HEK293 (cell line): ENCODE measurements around the gene MEGF9.
A peak's percentile ranks its signal among the peaks of the same experiment; 100 is the strongest.

ENCODE experiments used
- GLI2 ChIP-seq: fragments of 450-650 bp; formaldehyde crosslinking; IDR thresholded peaks from 2 replicates; pipeline ENCODE4; 2017; ENCODE audit warnings: missing biosample characterization, missing genetic modification characterization, low read depth, borderline replicate concordance
- KLF7 ChIP-seq: fragments of 450-650 bp; formaldehyde crosslinking; IDR thresholded peaks from 2 replicates; pipeline ENCODE4 v1.5.1; 2016; ENCODE audit warnings: missing biosample characterization, missing genetic modification characterization, borderline replicate concordance
- SP2 ChIP-seq: fragments of 450-650 bp; formaldehyde crosslinking; IDR thresholded peaks from 2 replicates; pipeline ENCODE4 v1.5.1; 2016; ENCODE audit warnings: missing biosample characterization, missing genetic modification characterization
- TCF7L2 ChIP-seq: IDR thresholded peaks from 2 replicates; pipeline ENCODE4 v1.6.1; 2011; ENCODE audit warnings: low read depth, mild to moderate bottlenecking, inconsistent platforms, low read length, moderate library complexity, borderline replicate concordance
- ZBTB1 ChIP-seq: fragments of 450-650 bp; formaldehyde crosslinking; IDR thresholded peaks from 2 replicates; pipeline ENCODE4 v1.5.1; 2016; ENCODE audit warnings: missing biosample characterization, missing genetic modification characterization
- ZBTB17 ChIP-seq: fragments of 450-650 bp; formaldehyde crosslinking; IDR thresholded peaks from 2 replicates; pipeline ENCODE4 v1.5.1; 2016; ENCODE audit warnings: missing biosample characterization, missing genetic modification characterization
- ZBTB21 ChIP-seq: fragments of 450-650 bp; formaldehyde crosslinking; IDR thresholded peaks from 2 replicates; pipeline ENCODE4 v1.5.1; 2017; ENCODE audit warnings: missing biosample characterization, missing genetic modification characterization
- ZBTB8A ChIP-seq: fragments of 450-650 bp; formaldehyde crosslinking; IDR thresholded peaks from 2 replicates; pipeline ENCODE4 v1.5.1; 2016; ENCODE audit warnings: missing biosample characterization, missing genetic modification characterization
- ZEB2 ChIP-seq: fragments of 450-650 bp; formaldehyde crosslinking; IDR thresholded peaks from 2 replicates; pipeline ENCODE4 v1.5.1; 2016; ENCODE audit warnings: missing biosample characterization, missing genetic modification characterization
- ZFP37 ChIP-seq: fragments of 450-650 bp; formaldehyde crosslinking; IDR thresholded peaks from 2 replicates; pipeline ENCODE4 v1.5.1; 2016; ENCODE audit warnings: missing biosample characterization, missing genetic modification characterization
- ZNF184 ChIP-seq: fragments of 450-650 bp; IDR thresholded peaks from 2 replicates; pipeline ENCODE4 v1.5.1; 2018; ENCODE audit warnings: missing biosample characterization, mild to moderate bottlenecking, missing genetic modification characterization
- ZNF24 ChIP-seq: fragments of 450-650 bp; formaldehyde crosslinking; IDR thresholded peaks from 2 replicates; pipeline ENCODE4 v1.5.1; 2016; ENCODE audit warnings: missing biosample characterization, missing genetic modification characterization
- ZNF366 ChIP-seq: fragments of 450-650 bp; formaldehyde crosslinking; conservative IDR thresholded peaks from 2 replicates; pipeline ENCODE4 v1.5.1; 2016; ENCODE audit warnings: missing biosample characterization, missing genetic modification characterization
- ZNF404 ChIP-seq: fragments of 450-650 bp; formaldehyde crosslinking; IDR thresholded peaks from 2 replicates; pipeline ENCODE4 v1.5.1; 2017; ENCODE audit warnings: missing biosample characterization, missing genetic modification characterization
- ZNF423 ChIP-seq: fragments of 450-650 bp; formaldehyde crosslinking; IDR thresholded peaks from 2 replicates; pipeline ENCODE4 v1.5.1; 2016; ENCODE audit warnings: missing biosample characterization, missing genetic modification characterization
- ZNF558 ChIP-seq: fragments of 450-650 bp; formaldehyde crosslinking; IDR thresholded peaks from 2 replicates; pipeline ENCODE4 v1.5.1; 2016; ENCODE audit warnings: missing biosample characterization, missing genetic modification characterization
- ZNF621 ChIP-seq: fragments of 450-650 bp; formaldehyde crosslinking; IDR thresholded peaks from 2 replicates; pipeline ENCODE4 v1.5.1; 2017; ENCODE audit warnings: missing biosample characterization, missing genetic modification characterization
- ZNF624 ChIP-seq: fragments of 450-650 bp; formaldehyde crosslinking; IDR thresholded peaks from 2 replicates; pipeline ENCODE4 v1.5.1; 2017; ENCODE audit warnings: missing biosample characterization, missing genetic modification characterization
- ZNF76 ChIP-seq: fragments of 450-650 bp; formaldehyde crosslinking; IDR thresholded peaks from 2 replicates; pipeline ENCODE4; 2016; ENCODE audit warnings: low read depth, missing biosample characterization, missing genetic modification characterization, borderline replicate concordance
- ZNF830 ChIP-seq: fragments of 450-650 bp; IDR thresholded peaks from 2 replicates; pipeline ENCODE4 v1.5.0; 2018; ENCODE audit warnings: missing biosample characterization, missing genetic modification characterization, low read depth, mild to moderate bottlenecking, moderate library complexity
- ZNF843 ChIP-seq: fragments of 450-650 bp; formaldehyde crosslinking; IDR thresholded peaks from 2 replicates; pipeline ENCODE4 v1.5.1; 2016; ENCODE audit warnings: missing biosample characterization, missing genetic modification characterization
- ZXDB ChIP-seq: fragments of 450-650 bp; formaldehyde crosslinking; IDR thresholded peaks from 2 replicates; pipeline ENCODE4 v1.5.1; 2016; ENCODE audit warnings: missing biosample characterization, missing genetic modification characterization
- TF ChIP-seq, protein P1 (sequence below): fragments of 450-650 bp; formaldehyde crosslinking; IDR thresholded peaks from 2 replicates; pipeline ENCODE4 v1.5.1; 2016; ENCODE audit warnings: missing biosample characterization, missing genetic modification characterization
- TF ChIP-seq, protein P2 (sequence below): fragments of 450-650 bp; formaldehyde crosslinking; IDR thresholded peaks from 2 replicates; pipeline ENCODE4 v1.5.1; 2017; ENCODE audit warnings: missing biosample characterization, missing genetic modification characterization
- TF ChIP-seq, protein P3 (sequence below): sonication (generic); formaldehyde crosslinking; IDR thresholded peaks from 2 replicates; pipeline ENCODE4 v1.8.1; 2022; ENCODE audit warnings: mild to moderate bottlenecking, moderate library complexity, missing genetic modification reagents
- TF ChIP-seq, protein P4 (sequence below): fragments of 450-650 bp; formaldehyde crosslinking; IDR thresholded peaks from 2 replicates; pipeline ENCODE4 v1.5.0; 2017; ENCODE audit warnings: missing biosample characterization, missing genetic modification characterization, borderline replicate concordance
- TF ChIP-seq, protein P5 (sequence below): fragments of 450-650 bp; formaldehyde crosslinking; IDR thresholded peaks from 2 replicates; pipeline ENCODE4 v1.5.1; 2017; ENCODE audit warnings: missing biosample characterization, mild to moderate bottlenecking, missing genetic modification characterization, moderate library complexity
- TF ChIP-seq, protein P6 (sequence below): fragments of 450-650 bp; formaldehyde crosslinking; IDR thresholded peaks from 2 replicates; pipeline ENCODE4 v1.5.1; 2016; ENCODE audit warnings: missing biosample characterization, missing genetic modification characterization
- TF ChIP-seq, protein P7 (sequence below): fragments of 450-650 bp; formaldehyde crosslinking; IDR thresholded peaks from 2 replicates; pipeline ENCODE4 v1.5.1; 2016; ENCODE audit warnings: missing biosample characterization, missing genetic modification characterization

MEGF9 gene

DNA sequence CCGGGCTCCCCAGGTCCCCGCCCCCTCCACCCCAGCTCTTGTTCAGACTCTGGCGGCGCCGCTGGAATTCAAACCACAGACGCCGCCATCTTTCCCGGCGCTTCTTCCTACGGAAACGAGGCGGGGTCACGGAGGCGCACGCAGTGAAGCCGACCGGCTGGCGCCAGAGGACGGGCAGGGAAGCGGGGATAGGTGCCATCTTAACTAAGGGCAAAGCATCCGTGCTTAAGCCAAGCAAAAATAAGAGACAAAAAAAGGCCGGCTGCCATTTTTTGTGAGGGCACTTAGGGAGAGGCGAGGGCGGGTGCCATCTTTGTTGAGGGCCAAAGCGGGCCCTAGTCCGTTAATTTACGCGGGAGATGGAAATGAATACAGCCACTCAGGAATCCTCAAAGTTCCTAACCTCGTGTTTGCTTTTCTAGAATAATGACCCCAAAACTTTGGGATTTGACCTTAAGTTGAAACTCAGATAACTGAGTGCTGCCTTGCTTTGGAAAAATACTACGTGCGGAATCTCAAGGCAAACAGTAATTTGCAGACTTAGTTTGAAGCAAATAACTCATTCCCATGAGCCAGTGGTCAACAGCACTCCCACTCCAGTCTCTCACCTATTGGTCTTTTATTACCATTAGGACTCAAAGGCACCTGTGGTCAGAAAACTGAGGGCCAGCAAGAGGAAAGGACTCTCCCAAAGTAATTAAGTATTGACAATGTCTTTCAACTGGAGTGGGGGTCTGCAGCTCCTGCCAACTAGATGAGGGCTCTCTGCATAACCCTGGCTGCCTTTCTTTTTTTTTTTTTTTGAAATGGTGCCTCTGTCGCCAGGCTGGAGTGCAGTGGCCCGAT, 134.0 kb downstream of the MEGF9 start, which contains the start of gene CDK5RAP2 (continued):
- TF ChIP-seq KLF7 (peak; percentile 27; the same call in 1 of the 2 replicates), ZNF621 (tag by site-specific recombination) (no peak), ZNF843 (tag by site-specific recombination) (no peak), ZNF366 (no peak), TCF7L2 (no peak), ZNF423 (tag by site-specific recombination) (no peak), ZNF830 (tag by site-specific recombination) (no peak), ZNF184 (tag by site-specific recombination) (no peak), ZNF558 (tag by site-specific recombination) (peak; percentile 19; the same call in 1 of the 2 replicates), SP2 (tag by site-specific recombination) (peak; percentile 60), ZFP37 (tag by site-specific recombination) (0 out of 2 replicates have a peak, but pooled peaks have one; percentile 33), ZBTB1 (tag by site-specific recombination) (no peak), ZEB2 (tag by site-specific recombination) (peak; percentile 73; the same call in 1 of the 2 replicates), ZNF404 (no peak), GLI2 (tag by site-specific recombination) (no peak), ZXDB (tag by site-specific recombination) (peak; percentile 91), ZBTB17 (tag by site-specific recombination) (peak; percentile 82), ZNF624 (tag by site-specific recombination) (no peak), ZNF76 (tag by site-specific recombination) (peak; percentile 90), ZBTB8A (tag by site-specific recombination) (peak; percentile 43), ZNF24 (tag by site-specific recombination) (peak; percentile 51; the same call in 1 of the 2 replicates), ZBTB21 (no peak)
- TF ChIP-seq, protein P1, sequence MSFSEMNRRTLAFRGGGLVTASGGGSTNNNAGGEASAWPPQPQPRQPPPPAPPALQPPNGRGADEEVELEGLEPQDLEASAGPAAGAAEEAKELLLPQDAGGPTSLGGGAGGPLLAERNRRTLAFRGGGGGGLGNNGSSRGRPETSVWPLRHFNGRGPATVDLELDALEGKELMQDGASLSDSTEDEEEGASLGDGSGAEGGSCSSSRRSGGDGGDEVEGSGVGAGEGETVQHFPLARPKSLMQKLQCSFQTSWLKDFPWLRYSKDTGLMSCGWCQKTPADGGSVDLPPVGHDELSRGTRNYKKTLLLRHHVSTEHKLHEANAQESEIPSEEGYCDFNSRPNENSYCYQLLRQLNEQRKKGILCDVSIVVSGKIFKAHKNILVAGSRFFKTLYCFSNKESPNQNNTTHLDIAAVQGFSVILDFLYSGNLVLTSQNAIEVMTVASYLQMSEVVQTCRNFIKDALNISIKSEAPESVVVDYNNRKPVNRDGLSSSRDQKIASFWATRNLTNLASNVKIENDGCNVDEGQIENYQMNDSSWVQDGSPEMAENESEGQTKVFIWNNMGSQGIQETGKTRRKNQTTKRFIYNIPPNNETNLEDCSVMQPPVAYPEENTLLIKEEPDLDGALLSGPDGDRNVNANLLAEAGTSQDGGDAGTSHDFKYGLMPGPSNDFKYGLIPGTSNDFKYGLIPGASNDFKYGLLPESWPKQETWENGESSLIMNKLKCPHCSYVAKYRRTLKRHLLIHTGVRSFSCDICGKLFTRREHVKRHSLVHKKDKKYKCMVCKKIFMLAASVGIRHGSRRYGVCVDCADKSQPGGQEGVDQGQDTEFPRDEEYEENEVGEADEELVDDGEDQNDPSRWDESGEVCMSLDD (tag by site-specific recombination): no peak
- TF ChIP-seq, protein P2, sequence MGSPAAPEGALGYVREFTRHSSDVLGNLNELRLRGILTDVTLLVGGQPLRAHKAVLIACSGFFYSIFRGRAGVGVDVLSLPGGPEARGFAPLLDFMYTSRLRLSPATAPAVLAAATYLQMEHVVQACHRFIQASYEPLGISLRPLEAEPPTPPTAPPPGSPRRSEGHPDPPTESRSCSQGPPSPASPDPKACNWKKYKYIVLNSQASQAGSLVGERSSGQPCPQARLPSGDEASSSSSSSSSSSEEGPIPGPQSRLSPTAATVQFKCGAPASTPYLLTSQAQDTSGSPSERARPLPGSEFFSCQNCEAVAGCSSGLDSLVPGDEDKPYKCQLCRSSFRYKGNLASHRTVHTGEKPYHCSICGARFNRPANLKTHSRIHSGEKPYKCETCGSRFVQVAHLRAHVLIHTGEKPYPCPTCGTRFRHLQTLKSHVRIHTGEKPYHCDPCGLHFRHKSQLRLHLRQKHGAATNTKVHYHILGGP (tag by site-specific recombination): no peak
- TF ChIP-seq, protein P3, sequence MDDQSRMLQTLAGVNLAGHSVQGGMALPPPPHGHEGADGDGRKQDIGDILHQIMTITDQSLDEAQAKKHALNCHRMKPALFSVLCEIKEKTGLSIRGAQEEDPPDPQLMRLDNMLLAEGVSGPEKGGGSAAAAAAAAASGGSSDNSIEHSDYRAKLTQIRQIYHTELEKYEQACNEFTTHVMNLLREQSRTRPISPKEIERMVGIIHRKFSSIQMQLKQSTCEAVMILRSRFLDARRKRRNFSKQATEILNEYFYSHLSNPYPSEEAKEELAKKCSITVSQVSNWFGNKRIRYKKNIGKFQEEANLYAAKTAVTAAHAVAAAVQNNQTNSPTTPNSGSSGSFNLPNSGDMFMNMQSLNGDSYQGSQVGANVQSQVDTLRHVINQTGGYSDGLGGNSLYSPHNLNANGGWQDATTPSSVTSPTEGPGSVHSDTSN (CRISPR knock-in tag): no peak
- TF ChIP-seq, protein P4, sequence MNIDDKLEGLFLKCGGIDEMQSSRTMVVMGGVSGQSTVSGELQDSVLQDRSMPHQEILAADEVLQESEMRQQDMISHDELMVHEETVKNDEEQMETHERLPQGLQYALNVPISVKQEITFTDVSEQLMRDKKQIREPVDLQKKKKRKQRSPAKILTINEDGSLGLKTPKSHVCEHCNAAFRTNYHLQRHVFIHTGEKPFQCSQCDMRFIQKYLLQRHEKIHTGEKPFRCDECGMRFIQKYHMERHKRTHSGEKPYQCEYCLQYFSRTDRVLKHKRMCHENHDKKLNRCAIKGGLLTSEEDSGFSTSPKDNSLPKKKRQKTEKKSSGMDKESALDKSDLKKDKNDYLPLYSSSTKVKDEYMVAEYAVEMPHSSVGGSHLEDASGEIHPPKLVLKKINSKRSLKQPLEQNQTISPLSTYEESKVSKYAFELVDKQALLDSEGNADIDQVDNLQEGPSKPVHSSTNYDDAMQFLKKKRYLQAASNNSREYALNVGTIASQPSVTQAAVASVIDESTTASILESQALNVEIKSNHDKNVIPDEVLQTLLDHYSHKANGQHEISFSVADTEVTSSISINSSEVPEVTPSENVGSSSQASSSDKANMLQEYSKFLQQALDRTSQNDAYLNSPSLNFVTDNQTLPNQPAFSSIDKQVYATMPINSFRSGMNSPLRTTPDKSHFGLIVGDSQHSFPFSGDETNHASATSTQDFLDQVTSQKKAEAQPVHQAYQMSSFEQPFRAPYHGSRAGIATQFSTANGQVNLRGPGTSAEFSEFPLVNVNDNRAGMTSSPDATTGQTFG (tag by site-specific recombination): no peak
- TF ChIP-seq, protein P5, sequence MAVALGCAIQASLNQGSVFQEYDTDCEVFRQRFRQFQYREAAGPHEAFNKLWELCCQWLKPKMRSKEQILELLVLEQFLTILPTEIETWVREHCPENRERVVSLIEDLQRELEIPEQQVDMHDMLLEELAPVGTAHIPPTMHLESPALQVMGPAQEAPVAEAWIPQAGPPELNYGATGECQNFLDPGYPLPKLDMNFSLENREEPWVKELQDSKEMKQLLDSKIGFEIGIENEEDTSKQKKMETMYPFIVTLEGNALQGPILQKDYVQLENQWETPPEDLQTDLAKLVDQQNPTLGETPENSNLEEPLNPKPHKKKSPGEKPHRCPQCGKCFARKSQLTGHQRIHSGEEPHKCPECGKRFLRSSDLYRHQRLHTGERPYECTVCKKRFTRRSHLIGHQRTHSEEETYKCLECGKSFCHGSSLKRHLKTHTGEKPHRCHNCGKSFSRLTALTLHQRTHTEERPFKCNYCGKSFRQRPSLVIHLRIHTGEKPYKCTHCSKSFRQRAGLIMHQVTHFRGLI: peak; percentile 20; the same call in 1 of the 2 replicates
- TF ChIP-seq, protein P6, sequence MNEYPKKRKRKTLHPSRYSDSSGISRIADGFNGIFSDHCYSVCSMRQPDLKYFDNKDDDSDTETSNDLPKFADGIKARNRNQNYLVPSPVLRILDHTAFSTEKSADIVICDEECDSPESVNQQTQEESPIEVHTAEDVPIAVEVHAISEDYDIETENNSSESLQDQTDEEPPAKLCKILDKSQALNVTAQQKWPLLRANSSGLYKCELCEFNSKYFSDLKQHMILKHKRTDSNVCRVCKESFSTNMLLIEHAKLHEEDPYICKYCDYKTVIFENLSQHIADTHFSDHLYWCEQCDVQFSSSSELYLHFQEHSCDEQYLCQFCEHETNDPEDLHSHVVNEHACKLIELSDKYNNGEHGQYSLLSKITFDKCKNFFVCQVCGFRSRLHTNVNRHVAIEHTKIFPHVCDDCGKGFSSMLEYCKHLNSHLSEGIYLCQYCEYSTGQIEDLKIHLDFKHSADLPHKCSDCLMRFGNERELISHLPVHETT (tag by site-specific recombination): peak; percentile 15; the same call in 1 of the 2 replicates
- TF ChIP-seq, protein P7, sequence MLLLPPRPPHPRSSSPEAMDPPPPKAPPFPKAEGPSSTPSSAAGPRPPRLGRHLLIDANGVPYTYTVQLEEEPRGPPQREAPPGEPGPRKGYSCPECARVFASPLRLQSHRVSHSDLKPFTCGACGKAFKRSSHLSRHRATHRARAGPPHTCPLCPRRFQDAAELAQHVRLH: peak; percentile 43
